HG03439 (cell line): Measurements from ENCODE around the gene CCL20.

Experiments used
- ATAC-seq: cut with Tn5 transposase; IDR thresholded peaks from one replicate; pipeline ENCODE4 v1.9.1; 2021; ENCODE audit warnings: mild to moderate bottlenecking, moderate library complexity; ENCODE audit not compliant: unreplicated experiment

The CCL20 gene

DNA sequence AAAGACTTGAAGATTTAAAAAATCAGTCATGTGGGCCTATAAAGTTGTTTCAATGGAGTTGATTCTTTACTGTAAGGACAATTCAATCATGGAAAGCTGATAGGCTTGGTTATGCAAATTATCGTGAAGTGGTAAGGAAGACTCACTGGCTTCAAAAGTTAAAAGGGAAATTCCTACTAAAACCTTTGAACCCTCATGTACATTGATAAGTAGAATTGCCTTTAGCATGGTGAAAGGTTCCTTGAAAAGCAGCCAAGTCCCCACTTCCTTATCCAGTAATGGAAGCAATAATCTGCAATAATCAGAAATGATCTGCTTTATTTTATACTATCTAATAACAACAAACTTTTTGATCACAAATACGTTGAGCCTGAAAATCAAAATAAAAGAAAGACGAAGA, 14.4 kb upstream of the CCL20 start:
- no peak for ATAC-seq

- ATAC-seq, result no peak
These were observed 10.8 kb upstream of the CCL20 start for GRCh38 chr2:227802882-227803281.

- no peak for ATAC-seq
These were observed 8.7 kb upstream of the CCL20 start for GRCh38 chr2:227804975-227805374.

GRCh38 chr2:227805578-227805977, 8.1 kb upstream of the CCL20 start:
- no peak for ATAC-seq

GRCh38 chr2:227808936-227809335, 4.7 kb upstream of the CCL20 start:
- ATAC-seq, result no peak

GRCh38 chr2:227812001-227812400, 1.6 kb upstream of the CCL20 start:
- ATAC-seq, result no peak

- ATAC-seq, result no peak
These were observed 447 bp upstream of the CCL20 start for GRCh38 chr2:227813229-227813561.

DNA sequence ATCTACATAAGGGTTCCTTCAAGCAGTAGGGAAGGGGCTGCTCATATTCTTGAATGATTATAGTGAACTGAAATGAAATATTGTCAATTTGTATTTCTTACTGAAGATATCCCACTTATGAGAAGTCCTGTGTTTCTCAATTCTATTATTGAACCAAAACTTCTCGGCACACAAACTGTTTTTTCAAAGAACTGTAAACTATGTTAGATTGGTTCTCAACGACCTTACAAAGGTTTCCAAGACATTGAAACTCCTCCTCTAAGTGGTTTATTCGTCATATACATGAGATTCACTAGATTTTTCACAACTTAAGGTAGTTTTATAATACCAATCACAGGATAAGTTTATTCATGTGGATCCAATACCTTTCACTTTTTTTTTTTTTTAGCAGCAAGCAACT, 1.4 kb downstream of the CCL20 start:
- no peak for ATAC-seq

DNA sequence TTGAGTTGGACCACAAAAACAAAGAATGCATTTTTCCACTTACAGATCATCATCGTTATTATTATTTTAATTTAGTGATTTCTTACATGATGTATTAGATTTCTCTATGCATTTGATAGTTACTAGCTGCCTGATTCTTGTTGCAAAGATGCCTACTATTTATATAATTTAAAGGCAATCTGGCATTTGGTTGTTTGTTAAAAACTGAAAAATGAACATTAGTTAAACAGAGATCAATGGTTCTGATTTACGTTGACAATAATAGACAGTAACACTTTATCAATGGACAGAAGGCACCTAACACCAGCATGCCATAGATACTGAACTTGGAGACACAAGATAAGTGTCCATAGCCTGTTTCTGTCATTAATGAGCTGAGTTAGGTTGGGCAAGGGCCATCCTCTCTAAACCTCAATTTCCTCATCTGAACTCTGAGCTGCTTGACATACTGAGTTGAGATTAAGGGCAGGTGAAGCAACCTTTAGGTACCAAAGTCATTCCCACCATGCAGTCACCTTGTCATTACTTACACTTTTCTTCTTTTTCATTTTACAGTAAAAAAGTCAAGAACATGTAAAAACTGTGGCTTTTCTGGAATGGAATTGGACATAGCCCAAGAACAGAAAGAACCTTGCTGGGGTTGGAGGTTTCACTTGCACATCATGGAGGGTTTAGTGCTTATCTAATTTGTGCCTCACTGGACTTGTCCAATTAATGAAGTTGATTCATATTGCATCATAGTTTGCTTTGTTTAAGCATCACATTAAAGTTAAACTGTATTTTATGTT, 3.1 kb downstream of the CCL20 start:
- ATAC-seq, result no peak

DNA sequence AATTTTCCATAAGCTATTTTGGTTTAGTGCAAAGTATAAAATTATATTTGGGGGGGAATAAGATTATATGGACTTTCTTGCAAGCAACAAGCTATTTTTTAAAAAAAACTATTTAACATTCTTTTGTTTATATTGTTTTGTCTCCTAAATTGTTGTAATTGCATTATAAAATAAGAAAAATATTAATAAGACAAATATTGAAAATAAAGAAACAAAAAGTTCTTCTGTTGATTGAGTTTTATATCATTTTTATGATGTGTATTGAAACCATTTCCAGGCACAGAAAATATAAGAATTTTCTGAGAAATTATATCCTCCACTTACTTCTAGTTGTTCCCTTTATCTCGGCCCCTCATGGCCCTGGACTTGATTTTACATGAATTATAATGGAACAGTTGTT, 3.7 kb downstream of the CCL20 start:
- no peak for ATAC-seq

DNA sequence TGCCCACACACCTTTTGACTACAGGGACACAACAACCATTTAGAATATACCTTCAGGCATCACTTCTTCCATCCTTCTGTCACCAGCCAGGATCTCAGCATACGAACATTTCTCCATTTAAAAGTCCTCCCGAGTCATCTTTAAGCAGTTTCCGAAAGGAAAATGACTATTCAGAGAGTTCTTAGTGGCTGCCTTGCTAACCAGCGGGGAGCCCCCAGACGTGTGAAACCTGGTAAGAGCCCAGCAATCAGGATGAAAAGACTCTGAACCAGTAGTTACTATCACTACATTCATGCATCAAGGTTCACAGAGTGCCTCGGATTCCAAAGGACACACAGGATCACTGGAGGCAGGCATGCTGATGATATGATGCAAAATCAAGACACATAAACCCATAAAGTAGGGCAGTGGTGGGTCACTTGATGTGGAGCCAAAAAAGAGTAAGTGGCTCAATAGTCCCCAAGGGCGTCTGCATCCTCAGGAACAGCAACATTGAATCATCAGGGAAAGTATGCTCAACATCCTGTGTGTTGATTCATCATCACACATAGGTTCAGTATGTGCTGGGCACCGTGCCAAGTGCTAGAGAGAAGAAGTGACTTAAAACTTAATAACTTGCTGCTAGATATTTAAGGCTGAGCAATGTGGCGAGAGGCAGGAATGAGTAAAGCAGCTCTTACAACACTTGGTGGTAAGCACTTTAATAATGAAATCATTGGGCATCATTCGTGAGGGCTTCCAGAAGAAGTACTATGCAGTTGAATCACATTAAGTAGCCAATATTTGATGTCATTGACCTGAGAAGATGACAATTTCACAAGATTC, 4.4 kb downstream of the CCL20 start:
- peak; percentile 54 for ATAC-seq

- ATAC-seq, result no peak
These were observed 5.2 kb downstream of the CCL20 start for GRCh38 chr2:227818675-227819397.

DNA sequence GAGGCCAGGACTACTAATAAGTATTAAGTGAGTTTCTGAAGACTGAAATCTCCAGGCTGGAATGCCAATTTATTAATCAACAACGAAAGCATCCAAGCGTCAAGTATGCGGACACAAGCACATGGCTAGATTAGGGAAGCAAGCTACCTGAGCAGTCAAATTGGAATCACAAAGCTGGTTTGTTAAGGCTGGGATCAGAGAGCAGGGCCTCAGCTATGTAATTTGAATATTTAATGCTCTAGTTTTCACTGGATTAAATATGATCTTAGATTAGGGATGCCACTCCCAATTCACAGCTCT, 5.7 kb downstream of the CCL20 start:
- ATAC-seq, result no peak

- ATAC-seq, result no peak
These were observed 7.7 kb downstream of the CCL20 start for GRCh38 chr2:227821043-227821942.

DNA sequence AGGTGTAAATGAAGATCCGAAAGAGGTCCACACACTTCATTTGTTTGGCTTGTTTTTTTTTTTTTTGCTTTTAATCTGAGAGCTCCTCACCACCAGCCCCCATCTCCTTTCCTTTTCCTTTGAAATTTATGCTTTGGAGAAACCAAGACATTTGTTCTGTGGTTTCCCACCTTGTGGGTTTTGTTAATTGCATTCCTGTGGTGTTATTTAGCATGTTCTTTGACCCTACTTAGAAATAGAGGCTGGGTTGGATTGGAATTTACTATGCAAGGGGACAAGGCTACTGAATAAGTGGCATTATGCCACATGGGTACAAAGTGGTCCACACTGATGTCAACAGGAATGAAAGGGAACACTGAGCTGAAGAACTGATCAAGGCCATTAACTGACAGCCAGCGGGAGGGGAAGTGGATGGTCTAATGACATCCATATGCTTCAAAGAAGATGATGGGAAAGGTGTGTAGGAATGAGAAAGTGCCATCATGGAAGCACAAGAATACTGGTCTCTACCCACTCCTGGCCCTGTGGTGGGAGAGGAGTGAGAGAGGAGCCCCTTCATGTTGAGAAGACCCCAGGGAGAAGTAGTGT, 8.9 kb downstream of the CCL20 start:
- ATAC-seq, result no peak

DNA sequence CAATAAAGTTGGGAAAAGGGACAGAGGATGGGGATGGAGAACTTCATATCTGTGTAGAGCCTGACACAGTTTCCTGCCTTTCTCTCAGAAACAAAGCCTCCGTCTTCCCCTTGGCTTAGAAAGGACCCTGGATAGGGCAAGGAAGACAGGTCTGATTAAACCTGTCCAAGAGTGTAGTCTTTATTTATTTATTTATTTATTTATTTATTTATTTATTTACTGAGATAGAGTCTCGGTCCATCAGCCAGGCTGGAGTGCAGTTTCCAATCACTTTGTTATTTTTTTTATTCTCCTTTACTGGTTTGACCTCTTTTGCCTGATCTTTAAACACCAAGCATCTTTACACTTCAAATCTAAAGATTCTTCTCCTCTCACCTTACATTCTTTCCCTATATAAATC, 10.3 kb downstream of the CCL20 start:
- ATAC-seq, result no peak

DNA sequence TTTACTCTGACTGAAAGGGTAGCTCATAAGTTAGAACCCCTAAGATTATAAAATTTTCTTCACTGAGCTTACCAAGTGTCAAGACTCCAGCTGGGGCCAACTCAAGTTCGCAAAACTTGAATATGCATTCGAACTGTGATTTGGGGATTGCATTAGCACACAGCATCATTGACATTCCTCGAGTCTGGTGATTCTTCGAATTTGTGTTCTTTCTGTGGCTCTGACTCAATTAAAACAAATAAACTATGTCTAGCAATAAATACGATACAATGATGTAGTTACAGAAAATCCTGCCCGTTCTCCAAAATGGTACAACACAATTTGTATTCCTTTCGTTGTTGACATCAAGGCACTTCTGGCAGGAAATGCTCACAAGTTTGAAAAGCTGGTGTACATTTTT, 11.1 kb downstream of the CCL20 start:
- no peak for ATAC-seq

DNA sequence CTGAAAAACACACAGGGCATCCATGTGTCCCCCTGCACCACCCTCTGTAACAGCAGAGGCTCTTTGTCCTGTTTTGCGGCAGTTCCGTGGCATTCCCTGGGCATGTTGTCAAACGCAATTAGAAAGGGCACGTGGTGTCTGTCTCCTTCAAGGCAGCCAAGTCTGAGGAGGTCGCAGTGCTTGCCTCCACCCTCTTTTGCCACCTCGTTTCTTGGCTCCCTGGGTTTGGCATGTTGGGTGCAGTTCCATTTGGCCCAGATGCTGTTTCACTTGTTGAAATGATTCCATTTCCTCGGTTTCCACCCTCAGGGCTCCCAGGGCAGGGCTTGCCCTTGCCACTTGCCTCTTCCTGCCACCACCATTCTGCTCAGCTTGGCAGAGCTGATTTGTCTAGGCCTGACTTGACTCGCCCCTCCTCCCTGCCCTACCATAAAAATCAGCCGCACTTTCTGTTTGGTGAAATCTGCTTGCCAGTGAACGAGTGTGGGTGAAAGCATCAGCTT, 12.4 kb downstream of the CCL20 start:
- no peak for ATAC-seq

DNA sequence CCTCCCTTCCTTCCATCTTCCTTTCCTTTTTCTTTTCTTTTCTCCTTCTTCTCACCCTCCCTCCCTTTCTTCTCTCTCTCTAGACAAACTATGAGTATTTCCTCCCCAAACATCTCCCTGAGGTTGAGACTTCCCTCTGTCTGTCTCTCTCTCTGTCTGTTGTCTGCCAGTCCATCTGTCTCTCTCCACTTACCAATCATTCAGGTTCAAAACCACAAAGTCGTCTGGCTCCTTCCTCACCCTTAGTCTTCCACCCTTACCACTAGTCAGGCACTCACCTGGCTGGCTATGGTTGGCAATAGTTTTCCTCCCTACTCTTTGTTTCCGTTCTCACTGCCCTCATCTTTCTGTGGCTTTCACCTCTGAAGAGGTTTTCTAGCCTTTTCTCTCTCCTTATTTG, 12.9 kb downstream of the CCL20 start:
- no peak for ATAC-seq

GRCh38 chr2:227827143-227827542, 13.5 kb downstream of the CCL20 start:
- ATAC-seq, result no peak
